SK-N-SH treated with all-trans-retinoic acid at 6 μM for 48 hours (cell line): ENCODE data around the gene RNPS1.
"Not testable (repeated sequence)": the region's sequence is repeated elsewhere in the genome, so short reads cannot be mapped to it uniquely, and the experiment has no call there.

Experiments
- ESRRG ChIP-seq: fragments of 250-450 bp; sonication (Bioruptor Pico); IDR thresholded peaks from 2 replicates; pipeline ENCODE4 v1.6.1; 2021; ENCODE audit warnings: mild to moderate bottlenecking
- ZNF565 ChIP-seq: fragments of 450-650 bp; formaldehyde crosslinking; conservative IDR thresholded peaks from 2 replicates; pipeline ENCODE4 v1.5.0; 2020; ENCODE audit warnings: low read depth, mild to moderate bottlenecking, moderate library complexity
- ZNF8 ChIP-seq: fragments of 450-650 bp; formaldehyde crosslinking; IDR thresholded peaks from 2 replicates; pipeline ENCODE4 v1.5.0; 2020; ENCODE audit warnings: mild to moderate bottlenecking, moderate library complexity

DNA sequence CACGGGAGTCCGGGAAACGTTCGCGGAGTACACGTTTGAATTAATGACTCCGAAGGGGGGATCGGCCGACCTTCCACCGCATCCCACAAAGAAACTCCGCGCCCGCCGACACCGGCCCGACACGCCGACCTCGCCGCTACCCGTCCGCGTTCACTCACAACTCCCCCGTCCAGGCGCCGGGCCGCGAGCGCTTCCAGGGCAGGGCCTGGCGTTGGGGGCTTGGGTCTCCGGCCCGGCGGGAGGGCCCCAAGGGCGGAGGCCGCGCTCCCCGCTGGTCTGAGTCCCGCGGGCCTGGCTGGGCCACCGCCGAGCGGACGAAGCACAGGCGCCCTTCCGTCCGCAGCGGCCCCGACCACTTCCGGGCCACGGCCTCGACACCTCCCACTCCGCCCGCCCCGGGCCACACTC lies 417 bp downstream of the RNPS1 start:
- not testable (repeated sequence) for TF ChIP-seq ESRRG, ZNF565, ZNF8 (CRISPR knock-in tag)
